Endodermal cell (in vitro differentiated cells): ENCODE measurements around the gene RIMS1. TPM values are rescaled to one million over a fixed set of nuclear protein-coding genes. Genes with fewer than 3 reads are reported as not detected.

ENCODE experiments used
- DNase-seq: peaks from one replicate; pipeline ENCODE4 v3.0.0-alpha.2; 2017
- H3K27ac ChIP-seq: 2 replicates; pipeline ENCODE4 v1.5.1; 2013; ENCODE audit warnings: mild to moderate bottlenecking, low read depth, low read length, moderate library complexity
- H3K27me3 ChIP-seq: 2 replicates; pipeline ENCODE4 v1.6.1; 2013; ENCODE audit warnings: mild to moderate bottlenecking, low read length, moderate library complexity; ENCODE audit not compliant: insufficient read depth, control insufficient read depth, poor library complexity, severe bottlenecking
- H3K36me3 ChIP-seq: 2 replicates; pipeline ENCODE4 v1.7.0; 2013; ENCODE audit warnings: mild to moderate bottlenecking, low read length, moderate library complexity; ENCODE audit not compliant: control insufficient read depth, insufficient read depth
- H3K4me1 ChIP-seq: one replicate; pipeline ENCODE4 v1.7.0; 2013; ENCODE audit warnings: low read length; ENCODE audit not compliant: control insufficient read depth, insufficient read depth
- H3K4me3 ChIP-seq: 2 replicates; pipeline ENCODE4 v1.5.1; 2013; ENCODE audit warnings: mild to moderate bottlenecking, low read length, moderate library complexity
- H3K9ac ChIP-seq: 2 replicates; pipeline ENCODE4 v1.6.1; 2013; ENCODE audit warnings: mild to moderate bottlenecking, low read length, moderate library complexity; ENCODE audit not compliant: poor library complexity, severe bottlenecking; ENCODE audit errors: extremely low read depth
- H3K9me3 ChIP-seq: 2 replicates; pipeline ENCODE4 v1.6.1; 2013; ENCODE audit warnings: mild to moderate bottlenecking, low read length, moderate library complexity; ENCODE audit not compliant: control insufficient read depth
- H3K27ac Mint-ChIP-seq: 2 replicates; pipeline ENCODE4 v1.8.0; 2020; ENCODE audit warnings: mixed read lengths
- H3K27me3 Mint-ChIP-seq: 2 replicates; pipeline ENCODE4 v1.8.0; 2021; ENCODE audit warnings: mild to moderate bottlenecking, mixed read lengths; ENCODE audit not compliant: insufficient read depth
- H3K36me3 Mint-ChIP-seq: 2 replicates; pipeline ENCODE4 v1.8.0; 2020; ENCODE audit warnings: low read depth, mixed read lengths
- H3K4me1 Mint-ChIP-seq: 2 replicates; pipeline ENCODE4 v1.8.0; 2020; ENCODE audit warnings: mixed read lengths
- H3K4me3 Mint-ChIP-seq: 2 replicates; pipeline ENCODE4 v1.8.0; 2020; ENCODE audit warnings: mild to moderate bottlenecking, moderate library complexity, mixed read lengths
- H3K9me3 Mint-ChIP-seq: 2 replicates; pipeline ENCODE4 v1.8.0; 2020; ENCODE audit warnings: mild to moderate bottlenecking, mixed read lengths
- CTCF ChIP-seq: fragments of 200-600 bp; sonication (generic); conservative IDR thresholded peaks from 2 replicates; pipeline ENCODE4 v1.5.0; 2021; ENCODE audit warnings: antibody characterized with exemption, mild to moderate bottlenecking
- WGBS, 2 experiments: methylation state at CpG; one replicate each; pipeline versions ENCODE4 v1.1.5 to v1.1.7; 2013; ENCODE audit warnings: missing lambda C conversion rate in 2 of 2, mixed read lengths in 1 of 2; ENCODE audit not compliant: insufficient coverage in 1 of 2, insufficient read length in 1 of 2; 5-methylcytosine and 5-hydroxymethylcytosine counted together
- total RNA-seq, 2 donors: library from RNA; stranded (reverse); fragmentation: NEBNext Ultra II Directional in 1 of 2; extraction: Animal tissue kit (Norgen Biotek cat#: 25700) in 1 of 2; gene quantifications; 2 replicates in 1 of 2; 3 replicates in 1 of 2; pipeline ENCODE4 v1.2.1, GENCODE V29; 2021

The RIMS1 gene
- total RNA-seq, 2 donors from 2014 or later, result 1.1 to 1.6 TPM

- H3K4me3 Mint-ChIP-seq, result no peak overlapping the region
- Histone ChIP-seq H3K4me3 (no peak overlapping the region), H3K27me3 (no peaks in the 10 kb centered on the region), H3K36me3 (no peaks in the 10 kb centered on the region), H3K9ac (no peak overlapping the region), H3K4me1 (no peaks in the 10 kb centered on the region), H3K9me3 (peaks cover 3% of the 10 kb centered on the region), H3K27ac (no peak overlapping the region)
- no peaks in the 10 kb centered on the region for H3K27me3 Mint-ChIP-seq
- TF ChIP-seq CTCF, result no peak
- DNase-seq, result no peak
- H3K27ac Mint-ChIP-seq, result no peak overlapping the region
- no peaks in the 10 kb centered on the region for H3K4me1 Mint-ChIP-seq
- no peaks in the 10 kb centered on the region for H3K36me3 Mint-ChIP-seq
- H3K9me3 Mint-ChIP-seq, result peaks cover 1% of the 10 kb centered on the region
- WGBS, 2 experiments, result 83% methylated on average over 3 of the region's 3 CpGs; no CpG with 5 or more reads in 1 of the 2 experiments
Measured at GRCh38 chr6:71852948-71853347, 33.4 kb upstream of the RIMS1 start.

GRCh38 chr6:71855406-71855805 lies 30.9 kb upstream of the RIMS1 start:
- WGBS, 2 experiments, result 66 to 80% methylated on average over 3 of the region's 3 CpGs
- H3K27ac Mint-ChIP-seq, result no peak overlapping the region
- no peak overlapping the region for H3K4me3 Mint-ChIP-seq

GRCh38 chr6:71879016-71879415 lies 7.3 kb upstream of the RIMS1 start:
- H3K9ac ChIP-seq, result no peak overlapping the region

More at GRCh38 chr6:71855406-71855805, 30.9 kb upstream of the RIMS1 start:
- H3K36me3 Mint-ChIP-seq, result no peaks in the 10 kb centered on the region
- TF ChIP-seq CTCF, result no peak
- Histone ChIP-seq H3K9me3 (peaks cover 6% of the 10 kb centered on the region), H3K9ac (no peak overlapping the region), H3K4me3 (no peak overlapping the region), H3K36me3 (no peaks in the 10 kb centered on the region), H3K27ac (no peak overlapping the region), H3K27me3 (no peaks in the 10 kb centered on the region), H3K4me1 (no peaks in the 10 kb centered on the region)
- no peaks in the 10 kb centered on the region for H3K4me1 Mint-ChIP-seq
- H3K27me3 Mint-ChIP-seq, result no peaks in the 10 kb centered on the region
- H3K9me3 Mint-ChIP-seq, result peaks cover 1% of the 10 kb centered on the region
- DNase-seq, result no peak

More at GRCh38 chr6:71879016-71879415, 7.3 kb upstream of the RIMS1 start:
- no peak overlapping the region for H3K4me3 ChIP-seq
- peaks cover 48% of the 10 kb centered on the region for H3K27me3 ChIP-seq
- TF ChIP-seq CTCF, result no peak
- H3K27ac ChIP-seq, result no peak overlapping the region
- Mint-ChIP-seq H3K4me1 (no peaks in the 10 kb centered on the region), H3K27ac (no peak overlapping the region), H3K9me3 (no peaks in the 10 kb centered on the region), H3K4me3 (no peak overlapping the region), H3K36me3 (no peaks in the 10 kb centered on the region), H3K27me3 (peaks cover 33% of the 10 kb centered on the region)
- no peaks in the 10 kb centered on the region for H3K36me3 ChIP-seq
- DNase-seq, result no peak
- H3K9me3 ChIP-seq, result no peaks in the 10 kb centered on the region
- no peaks in the 10 kb centered on the region for H3K4me1 ChIP-seq
